HG03460 (cell line): Measurements from ENCODE around the gene CST11.
"Not testable (repeated sequence)": the region's sequence is repeated elsewhere in the genome, so short reads cannot be mapped to it uniquely, and the experiment has no call there.

Source experiments
- ATAC-seq: cut with Tn5 transposase; IDR thresholded peaks from one replicate; pipeline ENCODE4 v1.9.1; 2021; ENCODE audit not compliant: unreplicated experiment

The CST11 gene, protein sequence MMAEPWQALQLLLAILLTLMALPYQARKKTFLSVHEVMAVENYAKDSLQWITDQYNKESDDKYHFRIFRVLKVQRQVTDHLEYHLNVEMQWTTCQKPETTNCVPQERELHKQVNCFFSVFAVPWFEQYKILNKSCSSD

DNA sequence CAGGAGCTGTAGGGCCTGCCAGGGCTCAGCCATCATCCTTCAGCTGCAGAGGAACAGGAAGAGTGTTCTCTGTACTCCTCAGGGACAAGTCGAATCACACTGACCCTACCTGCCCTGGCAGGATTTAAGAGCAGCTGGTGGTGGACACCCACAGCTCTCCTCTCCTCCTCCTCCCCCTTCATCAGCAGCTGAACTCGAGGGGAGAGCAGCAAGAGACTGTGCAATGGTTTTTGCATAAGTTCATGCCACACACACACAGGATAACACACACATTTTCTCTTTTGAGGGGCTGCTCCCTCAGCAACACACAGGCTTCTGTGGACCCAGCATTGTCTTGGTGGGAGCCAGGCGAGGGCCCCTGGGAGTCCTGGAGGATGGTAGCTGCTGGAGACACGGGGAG lies at the start of gene CST11:
CST11 (minus strand) TSS at position 101 of the 400 bp plus-strand sequence; CDS start at position 36, 65 bp downstream.
- no peak for ATAC-seq

DNA sequence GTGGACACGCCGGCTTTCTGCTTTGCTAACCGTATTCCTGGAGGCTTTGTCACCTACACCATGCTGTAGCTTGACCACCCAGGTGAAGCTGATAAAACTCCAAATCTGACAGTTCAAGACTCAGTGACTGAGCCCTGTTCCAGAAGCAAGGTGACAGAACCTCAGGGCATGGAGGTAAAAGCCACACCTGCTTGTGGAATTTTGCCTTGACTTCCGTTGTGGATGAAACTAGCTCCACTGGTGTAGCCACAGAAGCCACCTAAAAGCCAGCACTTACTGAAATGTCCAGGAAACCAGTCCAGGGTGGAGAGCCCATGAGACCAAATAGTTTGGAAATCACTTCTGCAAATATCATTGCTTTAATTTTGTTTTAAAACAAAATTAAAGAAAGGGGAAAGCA lies 49.2 kb upstream of the CST11 start:
- ATAC-seq: no peak

DNA sequence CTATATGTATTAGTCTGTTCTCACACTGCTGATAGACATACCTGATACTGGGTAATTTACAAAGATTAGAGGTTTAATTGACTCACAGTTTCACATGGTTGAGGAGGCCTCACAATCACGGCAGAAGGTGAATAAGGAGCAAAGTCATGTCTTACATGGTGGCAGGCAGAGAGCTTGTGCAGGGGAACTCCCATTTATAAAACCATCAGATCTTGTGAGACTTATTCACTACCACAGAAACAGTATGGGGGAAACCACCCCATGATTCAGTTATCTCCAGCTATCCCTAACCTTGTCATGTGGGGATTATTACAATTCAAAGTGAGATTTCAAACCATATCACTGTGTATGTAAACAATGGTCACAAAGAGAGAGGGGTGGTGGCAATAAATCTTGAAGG lies 44.9 kb upstream of the CST11 start:
- no peak for ATAC-seq

DNA sequence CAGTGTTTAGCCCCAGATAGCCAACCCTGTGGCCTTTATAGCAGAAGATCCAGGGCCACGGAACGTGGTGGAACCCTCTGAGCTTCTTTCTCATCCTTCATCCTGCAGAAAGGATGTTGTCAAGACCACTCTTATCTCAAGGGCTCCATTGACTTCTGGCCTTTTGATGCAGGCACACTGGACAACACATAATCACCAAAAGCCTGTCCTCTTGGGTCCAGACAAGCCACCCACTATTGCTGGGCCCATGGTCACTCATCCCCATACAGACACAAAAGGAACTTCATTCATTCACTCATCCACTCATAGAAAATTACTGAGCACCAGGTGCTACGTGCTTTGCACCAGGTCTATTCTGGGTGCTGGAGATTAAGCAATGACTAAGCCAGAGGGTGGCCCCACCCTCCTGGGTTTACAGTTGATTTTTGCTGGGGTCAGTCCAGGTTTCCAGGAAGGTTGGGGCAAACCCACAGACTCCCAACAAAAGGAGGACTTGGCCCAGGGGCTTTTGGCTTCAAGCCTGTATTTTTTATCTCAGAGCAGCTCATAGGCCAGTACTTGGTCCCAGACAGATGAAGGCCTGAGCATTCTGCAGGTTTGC lies 40.6 kb upstream of the CST11 start:
- ATAC-seq: no peak

DNA sequence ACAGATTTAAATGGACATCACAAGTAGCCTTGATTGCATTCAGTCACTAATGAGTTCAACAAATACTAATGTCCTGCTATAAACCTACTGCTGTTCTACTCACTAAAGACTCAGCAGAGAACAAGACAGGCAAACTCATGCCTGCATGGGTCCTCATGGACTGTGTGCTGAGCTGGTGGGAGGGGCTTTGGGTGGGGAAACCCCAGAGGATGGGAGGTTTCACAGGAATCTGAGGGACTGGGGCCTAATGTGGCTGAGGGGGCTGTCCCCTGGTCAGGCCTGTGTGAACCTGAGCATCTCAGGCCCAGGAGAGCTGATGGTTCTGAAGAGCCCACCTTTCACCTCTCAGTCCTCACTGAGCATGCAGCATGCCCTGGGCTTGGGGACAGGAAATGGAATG lies 39.6 kb upstream of the CST11 start:
- no peak for ATAC-seq

DNA sequence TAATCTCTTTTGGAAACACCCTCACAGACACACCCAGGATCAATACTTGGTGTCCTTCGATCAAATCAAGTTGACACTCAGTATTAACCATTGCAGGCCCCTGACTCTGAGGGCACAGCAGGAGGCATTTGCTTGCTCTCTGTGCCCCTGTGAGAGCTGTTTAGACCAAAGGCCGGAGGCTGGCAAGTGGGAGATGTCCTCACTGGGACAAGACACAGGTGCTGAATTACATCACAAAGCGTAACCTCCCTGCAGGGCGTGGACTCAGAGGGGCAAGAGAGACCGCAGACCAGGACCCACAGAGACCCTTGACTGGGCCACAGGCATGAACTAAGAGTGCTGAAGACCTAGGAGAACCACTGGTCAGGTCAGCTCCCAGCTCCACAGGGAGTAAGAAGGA lies 38.1 kb upstream of the CST11 start, which contains the start of gene CST8:
CST8 (plus strand) TSS at position 301 of the 400 bp plus-strand sequence. CDS start 551 bp downstream, outside the sequence.
- ATAC-seq: no peak

DNA sequence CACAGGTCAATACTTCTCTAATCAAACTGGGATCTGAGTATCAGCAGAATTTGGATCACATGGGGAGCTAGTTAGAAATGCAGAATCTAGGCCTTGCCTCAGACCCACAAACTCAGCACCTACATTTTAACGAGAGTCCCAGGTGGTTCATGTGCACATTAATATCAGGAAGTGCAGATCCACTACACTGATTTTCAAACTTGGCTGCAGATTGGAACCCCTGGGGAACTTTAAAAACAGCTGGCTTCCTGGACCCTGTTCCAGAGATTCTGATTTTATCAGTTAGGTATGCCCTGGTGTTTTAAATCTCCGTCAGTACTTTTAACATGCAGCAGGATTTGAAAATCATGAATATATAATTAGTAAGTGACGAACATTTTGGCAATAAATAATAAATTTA lies 36.3 kb upstream of the CST11 start:
- no peak for ATAC-seq

DNA sequence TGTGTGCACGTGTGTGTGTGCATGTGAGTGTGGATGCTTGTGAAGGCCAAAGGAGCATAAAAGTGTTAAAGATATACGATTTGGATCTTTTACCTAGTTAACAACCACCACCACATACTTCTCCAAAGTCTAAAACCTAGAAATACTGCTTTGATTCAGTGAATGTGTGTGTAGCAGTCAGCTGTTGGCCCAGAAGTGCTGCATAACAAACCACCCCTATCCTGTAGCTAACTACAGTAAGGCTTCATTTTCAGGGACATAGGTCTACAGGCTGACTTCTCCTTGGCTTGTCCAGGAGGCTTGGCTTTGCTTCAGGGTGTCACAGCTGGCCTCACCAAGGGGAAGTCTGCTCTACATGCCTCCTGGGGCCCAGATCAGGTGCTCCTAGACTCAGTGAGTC lies 35.8 kb upstream of the CST11 start:
- no peak for ATAC-seq

DNA sequence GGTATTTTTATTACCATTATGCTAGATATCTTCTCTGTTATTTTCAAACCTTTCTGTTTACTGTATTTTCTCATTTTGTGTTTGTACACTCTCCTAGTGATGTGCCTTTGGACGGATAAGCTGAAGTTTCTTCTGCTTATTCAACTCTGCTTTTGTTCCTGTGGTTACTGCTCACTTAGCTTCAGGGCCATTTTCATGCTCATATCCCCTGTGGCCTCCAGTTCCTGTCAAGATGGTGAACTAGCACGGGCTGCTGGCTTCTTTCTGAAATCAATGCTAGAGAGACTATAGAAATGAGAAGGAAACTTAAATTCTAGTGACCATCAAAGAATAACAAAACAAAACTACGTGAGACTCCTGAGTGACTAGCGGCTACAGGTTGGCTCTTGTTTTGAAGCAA lies 31.4 kb upstream of the CST11 start:
- ATAC-seq: no peak

DNA sequence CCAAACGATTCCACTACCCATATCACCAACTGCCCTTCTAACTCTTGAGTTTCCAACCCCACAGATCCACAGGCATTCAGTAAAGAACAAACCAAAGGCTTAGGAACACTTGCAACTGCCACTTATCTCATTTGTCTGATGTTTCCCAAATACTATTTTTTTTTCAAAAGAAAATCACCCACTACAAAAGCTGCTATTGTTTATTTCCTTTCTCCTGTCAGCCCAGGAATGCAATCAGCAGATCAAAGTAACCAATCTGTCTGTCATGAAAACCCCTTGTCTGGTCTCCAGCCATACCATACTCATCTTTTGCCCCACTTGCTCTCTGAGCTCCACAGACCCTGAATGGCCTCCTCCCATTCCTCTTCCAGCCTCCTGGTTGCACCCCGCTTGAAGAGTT lies 29.5 kb upstream of the CST11 start:
- ATAC-seq: no peak

DNA sequence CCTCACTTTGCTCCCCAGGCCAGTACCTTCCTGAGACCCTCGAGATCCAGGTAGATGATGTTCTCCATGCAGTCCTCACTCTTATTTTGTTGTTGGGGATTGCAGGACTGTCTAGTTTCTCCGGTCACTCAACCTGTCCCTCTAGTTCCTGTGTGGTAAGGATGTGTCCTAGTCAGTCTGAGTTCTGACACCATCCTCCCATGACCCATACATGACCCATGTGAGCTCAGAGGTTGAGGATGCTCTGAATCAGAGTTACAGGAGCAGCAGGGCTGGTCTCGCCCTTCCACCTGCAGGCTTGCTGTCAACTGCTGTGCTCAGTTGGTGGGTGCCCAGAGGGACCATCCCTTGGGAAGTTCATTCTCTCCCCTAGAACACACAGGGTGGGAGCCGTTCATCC lies 26.4 kb upstream of the CST11 start:
- no peak for ATAC-seq

DNA sequence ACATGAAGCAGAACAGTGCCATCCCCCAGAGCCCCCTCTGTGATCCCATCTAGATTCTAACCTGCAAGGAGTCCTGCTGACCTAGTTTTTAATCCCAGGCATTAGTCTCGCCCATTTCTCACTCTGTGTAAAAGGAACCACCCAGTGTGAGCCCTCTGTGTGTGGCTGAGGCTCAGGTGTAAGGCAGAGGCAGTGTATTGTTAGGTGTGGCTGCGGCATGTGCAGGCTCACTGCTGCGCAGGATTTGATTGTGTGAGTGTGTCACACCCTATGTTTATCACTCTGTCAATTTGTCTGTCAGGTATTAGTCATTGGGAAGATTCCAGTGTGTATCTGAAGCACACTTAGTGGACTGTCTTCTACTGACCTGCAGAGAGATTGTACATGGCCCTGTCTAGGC lies 24.5 kb upstream of the CST11 start:
- ATAC-seq: no peak

DNA sequence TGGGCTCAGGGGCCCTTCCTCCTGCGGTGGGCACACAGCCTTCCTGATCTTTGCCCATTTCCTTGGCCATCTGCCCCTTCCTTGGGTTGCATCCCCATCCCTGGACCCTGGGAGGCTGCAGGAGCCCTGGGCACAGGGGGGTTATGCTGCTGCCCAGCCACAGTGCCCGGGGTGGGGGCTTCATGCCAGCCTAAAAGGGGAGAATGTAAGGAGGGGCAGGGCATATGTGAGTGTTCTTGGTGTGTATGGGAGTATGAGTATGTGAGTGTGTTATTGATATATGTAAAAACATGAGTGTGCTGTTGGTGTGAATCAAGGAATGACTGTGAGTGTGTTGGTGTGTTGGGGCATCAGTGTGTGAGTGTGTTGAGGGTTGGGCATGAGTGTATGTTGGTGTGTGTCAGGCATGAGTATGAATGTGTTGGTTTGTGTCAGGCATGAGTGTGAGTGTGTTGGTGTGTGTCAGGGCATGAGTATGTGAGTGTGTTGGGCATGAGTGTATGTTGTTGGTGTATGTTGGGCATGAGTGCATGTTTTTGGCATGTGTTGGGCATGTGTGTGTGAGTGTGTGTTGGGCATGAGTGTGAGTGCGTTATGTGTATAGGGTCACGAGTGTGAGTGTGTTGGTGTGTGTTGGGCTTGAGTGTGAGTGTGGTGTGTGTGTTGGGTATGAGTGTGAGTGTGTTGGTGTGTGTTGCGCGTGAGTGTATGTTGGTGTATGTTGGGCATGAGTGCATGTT lies 23.5 kb upstream of the CST11 start:
- no peak for ATAC-seq

DNA sequence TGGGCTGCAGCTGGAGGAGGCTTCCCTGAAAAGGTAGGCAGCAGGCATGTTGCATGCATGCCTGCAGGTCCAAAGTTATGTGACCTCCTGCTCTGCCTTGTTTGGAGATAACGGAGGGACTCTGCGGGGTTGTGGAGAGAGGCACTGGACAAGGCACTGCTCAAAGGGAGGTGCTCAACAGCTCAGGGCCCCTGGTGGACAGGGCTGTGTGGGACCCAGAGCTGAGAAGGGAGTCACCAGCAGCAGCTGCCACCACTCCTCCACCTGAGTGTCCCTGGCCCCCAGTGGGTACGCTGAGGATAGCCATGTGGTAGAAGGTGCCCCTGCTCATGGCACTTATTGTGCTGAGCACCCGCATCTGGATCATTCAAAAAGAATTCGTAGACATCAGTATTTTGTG lies 22.7 kb upstream of the CST11 start:
- ATAC-seq: no peak

DNA sequence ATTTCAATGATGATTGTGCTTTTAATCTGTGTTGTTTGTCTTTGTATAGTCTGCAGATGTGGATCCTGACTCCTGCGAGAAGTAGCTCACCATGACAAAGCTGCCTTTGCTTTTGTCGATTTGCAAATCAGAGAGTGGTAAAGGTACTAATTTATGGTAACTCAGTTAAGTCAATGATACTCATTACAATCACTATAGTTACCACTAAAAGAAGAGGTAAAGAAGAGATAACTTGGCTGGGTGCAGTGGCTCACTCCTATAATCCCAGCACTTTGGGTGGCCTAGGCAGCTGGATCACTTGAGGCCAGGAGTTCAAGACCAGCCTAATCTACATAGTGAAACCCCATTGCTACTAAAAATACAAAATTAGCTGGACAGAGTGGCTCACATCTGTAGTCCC lies 20.6 kb upstream of the CST11 start:
- not testable (repeated sequence) for ATAC-seq

DNA sequence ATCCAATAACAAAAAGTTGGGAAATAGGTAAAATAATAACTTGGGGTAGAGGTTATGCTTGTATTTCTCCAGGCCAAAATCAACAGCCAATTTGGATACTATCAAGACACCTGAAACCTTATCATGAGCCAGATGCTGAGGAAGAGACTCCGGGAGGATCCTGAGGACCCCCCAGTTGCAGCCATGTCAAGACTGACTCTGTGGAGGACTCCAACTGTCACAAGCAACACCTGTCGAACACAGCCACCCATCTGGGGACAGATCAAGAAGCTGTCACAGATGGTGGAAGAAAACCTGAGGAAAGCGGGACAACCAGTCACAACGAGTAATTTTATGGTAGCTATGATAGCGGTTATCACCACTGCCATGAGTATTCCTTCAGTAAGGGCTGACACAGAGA lies 19.6 kb upstream of the CST11 start:
- ATAC-seq: not testable (repeated sequence)

DNA sequence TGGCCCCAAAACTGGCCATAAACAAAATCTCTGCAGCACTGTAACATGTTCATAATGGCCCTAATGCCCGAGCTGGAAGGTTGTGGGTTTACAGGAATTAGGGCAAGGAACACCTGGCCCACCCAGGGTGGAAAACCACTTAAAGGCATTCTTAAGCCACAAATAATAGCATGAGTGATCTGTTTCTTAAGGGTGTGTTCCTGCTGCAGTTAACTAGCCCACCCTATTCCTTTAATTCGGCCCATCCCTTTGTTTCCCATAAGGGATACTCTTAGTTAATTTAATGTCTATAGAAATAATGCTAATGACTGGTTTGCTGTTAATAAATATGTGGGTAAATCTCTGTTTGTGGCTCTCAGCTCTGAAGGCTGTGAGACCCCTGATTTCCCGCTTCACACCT lies 14.3 kb upstream of the CST11 start:
- not testable (repeated sequence) for ATAC-seq

DNA sequence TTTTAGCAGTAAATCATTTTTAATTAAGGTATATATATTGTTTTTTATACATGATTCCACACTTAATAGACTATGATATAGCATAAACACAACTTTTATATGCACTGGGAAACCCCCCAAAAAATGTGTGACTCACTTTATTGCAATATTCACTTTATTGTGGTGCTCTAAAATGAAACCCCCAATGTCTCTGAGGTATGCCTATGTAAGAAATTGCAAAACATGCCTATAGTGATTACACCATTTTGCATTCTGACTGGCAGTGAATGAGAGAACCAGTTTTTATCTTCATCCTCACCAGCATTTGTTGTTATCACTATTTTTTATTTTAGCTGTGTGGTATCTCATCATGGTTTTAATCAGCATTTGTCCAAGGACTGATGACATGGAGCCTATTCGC lies 8.5 kb upstream of the CST11 start:
- no peak for ATAC-seq

DNA sequence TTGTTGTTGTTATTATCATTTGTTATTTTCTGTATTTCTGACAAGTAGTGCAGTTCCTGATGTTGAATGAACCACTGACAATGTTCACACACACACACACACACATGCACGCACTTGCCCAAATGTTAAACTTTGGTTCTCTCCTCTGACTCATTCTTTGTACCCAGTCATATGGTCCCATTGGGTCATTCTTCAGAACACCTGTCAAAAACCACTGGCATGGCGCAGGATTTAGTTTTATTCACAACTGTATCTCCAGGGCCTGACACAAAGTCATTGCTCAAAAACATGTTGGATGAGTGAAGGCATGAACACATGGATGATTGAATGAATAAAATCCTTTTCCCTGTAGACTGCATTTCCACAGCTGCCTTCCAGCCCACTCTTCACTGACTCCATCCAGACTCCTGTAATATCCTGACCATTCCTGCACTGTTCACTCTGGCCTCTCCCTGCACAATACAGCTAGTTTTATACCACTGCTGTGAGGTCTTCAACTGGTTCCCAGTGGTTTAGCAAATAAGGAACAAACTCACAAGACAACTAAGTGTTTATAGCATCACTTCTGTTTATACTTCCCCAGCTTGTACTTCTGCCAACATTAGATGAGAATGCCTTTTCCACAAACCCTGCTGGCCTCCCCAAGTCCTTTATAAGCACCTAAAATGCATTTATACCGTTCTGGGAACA lies 6.9 kb upstream of the CST11 start:
- ATAC-seq: no peak

DNA sequence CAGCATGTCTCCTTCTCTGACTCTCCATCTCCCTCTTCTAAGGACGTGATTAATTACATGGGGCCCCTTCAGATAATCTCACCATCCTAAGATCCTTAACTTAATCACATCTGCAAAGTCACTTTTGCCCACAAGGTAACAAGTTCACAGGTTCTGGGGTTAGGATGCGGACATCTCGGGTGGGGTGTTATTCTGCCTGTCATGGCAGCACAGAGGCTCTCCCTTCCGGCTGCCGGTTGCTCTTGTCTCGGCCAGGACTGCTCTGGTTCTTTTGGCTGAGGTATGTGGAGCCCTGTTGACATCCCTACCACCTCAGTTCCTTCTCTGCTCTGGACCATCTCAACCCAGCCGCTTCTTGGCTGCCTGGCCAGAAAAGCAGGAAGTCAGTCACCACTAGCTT lies 4.2 kb upstream of the CST11 start:
- no peak for ATAC-seq

DNA sequence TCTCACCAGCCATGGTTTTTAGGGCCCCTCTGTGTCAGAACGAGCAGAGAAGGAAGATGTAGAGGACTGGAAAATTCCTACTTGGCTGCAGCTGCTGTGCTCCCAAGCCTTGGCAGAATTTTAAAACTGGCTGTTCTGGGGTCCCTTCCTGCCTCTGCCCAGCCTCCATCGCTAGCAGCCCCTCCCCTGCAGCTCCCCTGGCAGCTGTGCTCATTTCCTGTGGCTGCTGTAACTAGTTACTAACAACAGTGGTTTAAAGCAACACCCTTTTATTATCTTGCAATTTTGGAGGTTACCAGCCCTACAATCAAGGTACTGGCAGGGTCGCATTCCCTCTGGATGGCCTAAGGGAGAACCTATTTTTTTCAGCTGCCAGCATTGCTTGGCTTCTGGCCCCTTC lies 3.7 kb upstream of the CST11 start:
- ATAC-seq: no peak

DNA sequence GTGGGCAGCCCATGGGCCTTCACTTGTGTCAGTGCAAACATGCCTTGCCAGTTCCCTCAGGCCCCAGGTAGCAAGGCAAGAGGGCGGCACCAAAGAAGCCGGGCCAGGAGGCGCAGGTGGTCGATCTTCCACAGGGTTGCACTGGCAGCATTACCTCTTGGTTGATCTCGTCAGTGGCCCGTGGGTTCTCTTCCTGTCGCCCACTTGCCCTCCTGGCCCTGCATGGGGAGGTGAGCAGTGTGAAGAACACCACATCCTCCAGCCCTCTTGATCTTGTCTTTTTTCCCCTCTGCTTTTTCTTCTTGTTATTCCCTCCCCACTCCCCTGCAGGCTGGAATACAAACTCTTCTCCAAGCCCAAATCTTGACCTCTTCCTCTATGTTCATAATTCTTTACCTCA lies 3.0 kb upstream of the CST11 start:
- ATAC-seq: no peak
